Endothelial cell of umbilical vein (primary cell): ENCODE data around the gene CCDC85C.

ENCODE experiments used
- CTCF ChIP-seq, 2 donors: IDR thresholded peaks; 1 replicate in 1 of 2; 2 replicates in 1 of 2; pipeline ENCODE4 v1.5.1; 2011; ENCODE audit warnings: low read length in 2 of 2, mild to moderate bottlenecking in 2 of 2, moderate library complexity in 2 of 2, control low read depth in 1 of 2, inconsistent platforms in 1 of 2, low read depth in 1 of 2; ENCODE audit not compliant: insufficient read depth in 1 of 2; ENCODE audit errors: extremely low read depth in 1 of 2
- MYC ChIP-seq: IDR thresholded peaks from one replicate; pipeline ENCODE4 v1.6.1; 2011; ENCODE audit warnings: mild to moderate bottlenecking, low read depth, low read length

- TF ChIP-seq CTCF (IDR thresholded peaks at IDR 0.05; ENCODE audit: extremely low read depth in 1 of 2, insufficient read depth in 1 of 2, low read depth in 1 of 2, low read length in 2 of 2) (no peak), MYC (no peak)
Observed at GRCh38 chr14:99514552-99515300, 89.3 kb downstream of the CCDC85C start.
